HG03575 (cell line): ENCODE results near the gene HAUS6.
A peak's percentile ranks its signal among the peaks of the same experiment; 100 is the strongest.
"Not testable (repeated sequence)": the region's sequence is repeated elsewhere in the genome, so short reads cannot be mapped to it uniquely, and the experiment has no call there.

Source experiments
- ATAC-seq: cut with Tn5 transposase; IDR thresholded peaks from one replicate; pipeline ENCODE4 v1.9.1; 2021; ENCODE audit not compliant: unreplicated experiment, insufficient number of reproducible peaks, low FRiP score; ENCODE audit errors: extremely low read depth

HAUS6 gene

GRCh38 chr9:19049917-19050636, 52.6 kb downstream of the HAUS6 start:
- no peak for ATAC-seq

DNA sequence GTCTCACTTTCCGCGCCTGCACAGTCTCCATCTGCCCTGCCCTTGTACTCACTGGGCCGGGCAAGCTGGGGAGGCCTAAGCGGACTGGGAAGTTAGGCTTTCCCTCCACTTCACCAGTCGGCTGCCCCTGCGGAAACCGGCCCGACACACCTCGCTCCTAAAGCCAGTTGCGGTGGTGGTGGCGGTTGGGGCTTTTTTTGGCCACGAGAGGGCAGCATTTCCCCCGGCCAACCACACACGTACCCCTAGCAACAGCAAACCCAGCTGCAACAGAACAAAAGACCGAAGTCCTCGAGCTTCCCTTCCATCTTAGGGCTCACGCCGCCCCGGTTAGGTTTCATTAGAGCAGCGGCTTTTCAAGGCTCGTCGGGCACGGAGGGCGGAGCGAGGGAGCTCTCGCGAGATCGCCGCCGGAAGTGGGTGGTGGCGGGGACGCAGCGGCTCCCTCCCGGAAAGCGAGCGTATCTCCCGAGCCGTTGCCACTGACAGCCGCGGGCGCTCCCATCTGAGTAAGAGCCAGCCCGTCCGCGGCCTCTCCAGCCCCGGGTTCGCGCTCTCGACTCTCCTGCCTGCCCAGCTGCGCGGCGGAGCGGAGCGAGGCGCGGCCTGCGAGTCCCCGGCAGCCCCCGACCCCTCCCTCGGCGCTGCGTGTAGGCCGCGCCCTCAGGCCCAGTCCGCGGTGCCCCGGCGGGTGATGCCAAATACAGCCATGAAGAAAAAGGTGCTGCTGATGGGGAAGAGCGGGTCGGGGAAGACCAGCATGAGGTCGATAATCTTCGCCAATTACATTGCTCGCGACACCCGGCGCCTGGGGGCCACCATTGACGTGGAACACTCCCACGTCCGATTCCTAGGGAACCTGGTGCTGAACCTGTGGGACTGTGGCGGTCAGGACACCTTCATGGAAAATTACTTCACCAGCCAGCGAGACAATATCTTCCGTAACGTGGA, 53.5 kb downstream of the HAUS6 start, which contains the start of gene RRAGA:
TSS of gene RRAGA (plus strand) at position 462 of the 951 bp plus-strand sequence. CDS start at position 695, 233 bp downstream.
- ATAC-seq = peak; percentile 86

GRCh38 chr9:19036611-19037010, 66.1 kb downstream of the HAUS6 start:
- no peak for ATAC-seq

- ATAC-seq = no peak
Measured at GRCh38 chr9:19033015-19033414, 69.7 kb downstream of the HAUS6 start, which contains the start of gene SAXO1. Gene SAXO1 (minus strand): TSS chr9:19033209. CDS start chr9:19032908, 301 bp downstream.

DNA sequence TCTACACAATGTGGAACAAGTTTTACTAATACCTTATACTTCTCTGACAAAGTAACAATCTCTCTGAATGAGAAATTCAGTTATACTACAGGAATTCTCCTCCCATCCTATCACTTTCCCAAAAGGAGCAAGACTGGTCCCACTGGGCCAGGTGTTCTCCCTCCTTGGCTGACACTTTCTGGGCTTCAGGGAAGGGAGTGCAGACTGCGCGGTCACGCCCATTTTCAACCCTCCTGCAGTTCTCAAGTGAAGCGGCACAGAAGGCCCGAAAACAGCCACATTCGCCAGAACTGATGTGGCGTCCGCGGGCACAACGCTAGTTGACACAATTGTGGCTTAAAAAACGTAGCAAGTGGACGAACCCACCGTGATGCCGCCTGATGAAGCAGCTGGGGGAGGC, 70.3 kb downstream of the HAUS6 start:
- ATAC-seq = no peak

DNA sequence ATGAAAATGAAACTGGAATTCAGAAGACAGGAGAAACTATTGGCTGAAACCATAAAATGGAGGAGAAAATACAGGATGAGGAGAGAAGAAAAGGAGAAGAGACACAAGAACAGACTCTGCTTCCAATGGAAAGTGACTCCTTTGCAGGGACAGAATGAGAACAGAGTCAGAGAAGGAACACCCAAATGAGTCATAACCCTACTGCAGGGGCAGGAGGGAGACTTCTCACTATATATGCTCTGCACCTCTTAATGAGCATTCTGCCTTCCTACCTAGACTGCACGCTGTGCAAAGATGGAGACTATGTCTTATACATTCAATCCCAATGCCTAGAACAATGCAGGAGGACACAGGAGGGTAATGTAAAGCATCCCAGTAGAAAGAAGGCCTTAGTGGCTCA, 71.8 kb downstream of the HAUS6 start:
- peak; percentile 55 for ATAC-seq

DNA sequence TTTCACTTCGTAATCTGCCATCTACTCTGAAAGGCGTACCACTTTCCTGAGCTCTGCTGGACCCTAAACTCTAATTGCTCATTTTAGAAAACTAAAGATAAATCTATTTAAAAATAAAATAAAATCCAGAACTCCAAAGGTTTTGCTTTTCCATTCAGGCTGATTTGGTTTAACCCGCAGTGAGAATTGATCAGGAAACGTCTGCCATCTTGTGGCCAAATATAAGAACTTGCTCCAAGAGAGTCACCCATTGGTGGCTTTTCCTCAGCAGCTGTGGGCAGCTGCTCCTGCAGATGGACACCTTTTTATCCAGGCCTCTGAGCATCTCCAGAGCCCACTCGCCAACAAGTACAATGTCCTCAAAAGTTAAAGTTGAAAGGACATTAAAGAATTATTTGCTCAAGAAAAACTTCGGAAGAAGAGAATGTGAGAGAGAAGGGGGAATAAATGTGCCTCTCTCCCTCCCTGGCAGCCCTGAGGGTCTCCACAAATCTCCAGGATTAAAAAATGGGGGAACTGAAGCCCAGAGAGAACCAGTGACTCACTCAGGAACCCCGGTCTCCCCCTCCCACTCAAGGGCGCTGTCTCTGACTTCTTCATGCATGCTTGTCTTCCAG, 73.8 kb downstream of the HAUS6 start:
- no peak for ATAC-seq

DNA sequence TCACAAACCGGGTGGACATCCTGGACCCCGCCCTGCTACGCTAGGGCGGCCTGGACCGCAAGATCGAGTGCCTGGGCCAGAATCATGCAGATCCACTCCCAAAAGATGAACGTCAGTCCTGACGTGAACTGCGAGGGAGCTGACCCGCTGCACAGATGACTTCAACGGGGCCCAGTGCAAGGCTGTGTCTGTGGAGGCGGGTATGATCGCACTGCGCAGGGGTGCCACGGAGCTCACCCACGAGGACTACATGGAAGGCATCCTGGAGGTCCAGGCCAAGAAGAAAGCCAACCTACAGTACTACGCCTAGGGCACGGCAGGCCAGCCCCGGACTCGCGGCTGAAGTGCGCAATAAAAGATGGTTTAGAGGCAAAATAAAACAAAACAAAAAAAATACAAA, 74.9 kb downstream of the HAUS6 start:
- ATAC-seq = no peak

DNA sequence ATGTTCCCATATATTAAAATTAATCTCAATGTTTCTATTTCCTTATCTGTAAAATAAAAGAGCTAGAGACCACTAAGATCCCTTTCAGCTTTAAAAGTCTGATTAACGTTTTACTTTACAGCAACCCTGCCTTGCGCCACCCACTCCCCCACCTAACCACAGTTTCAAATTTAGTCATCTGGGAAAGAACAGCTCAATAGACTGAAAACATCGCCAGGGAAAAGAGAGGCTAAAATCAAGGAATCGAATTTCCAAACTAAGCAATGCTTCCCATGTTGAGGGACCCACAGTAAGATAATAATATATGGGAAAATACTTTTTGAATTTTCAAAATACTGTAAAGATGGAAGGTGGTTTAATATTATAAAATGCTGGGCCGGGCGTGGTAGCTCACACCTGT, 76.3 kb downstream of the HAUS6 start:
- ATAC-seq = no peak

DNA sequence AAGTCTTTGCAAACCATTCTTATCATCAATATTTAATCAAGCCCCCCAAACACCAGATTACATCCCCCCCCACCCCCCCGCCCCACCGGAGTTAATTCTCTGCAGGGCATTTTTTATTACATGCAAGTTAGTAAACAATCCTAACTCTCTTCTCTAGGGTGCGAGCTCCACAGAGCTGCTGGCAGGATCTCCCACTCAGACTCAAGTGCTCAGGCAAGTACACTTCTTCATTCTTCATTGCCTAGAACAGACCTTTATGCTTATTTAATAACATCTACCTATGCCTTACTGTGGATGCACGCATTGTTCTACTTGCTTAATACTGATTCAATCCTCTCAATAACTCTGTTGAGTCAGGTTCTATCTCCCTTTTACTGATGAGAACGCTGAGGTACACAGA, 79.6 kb downstream of the HAUS6 start:
- ATAC-seq = no peak

DNA sequence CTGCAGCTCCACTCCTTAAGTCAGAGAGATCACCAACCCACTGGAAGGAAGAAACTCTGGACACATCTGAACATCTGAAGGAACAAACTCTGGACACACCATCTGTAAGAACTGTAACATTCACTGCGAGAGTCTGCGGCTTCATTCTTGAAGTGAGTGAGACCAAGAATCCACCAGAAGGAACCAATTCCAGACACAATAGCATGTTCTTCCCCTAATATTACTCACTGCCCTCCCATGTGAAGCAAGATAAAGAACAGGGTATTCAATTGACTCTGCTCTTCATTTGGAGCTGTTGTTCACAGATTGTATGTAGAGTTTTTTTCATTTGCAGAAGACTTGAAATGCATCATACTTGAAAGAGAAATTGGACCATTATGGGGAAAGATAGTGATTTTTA, 80.5 kb downstream of the HAUS6 start:
- no peak for ATAC-seq

DNA sequence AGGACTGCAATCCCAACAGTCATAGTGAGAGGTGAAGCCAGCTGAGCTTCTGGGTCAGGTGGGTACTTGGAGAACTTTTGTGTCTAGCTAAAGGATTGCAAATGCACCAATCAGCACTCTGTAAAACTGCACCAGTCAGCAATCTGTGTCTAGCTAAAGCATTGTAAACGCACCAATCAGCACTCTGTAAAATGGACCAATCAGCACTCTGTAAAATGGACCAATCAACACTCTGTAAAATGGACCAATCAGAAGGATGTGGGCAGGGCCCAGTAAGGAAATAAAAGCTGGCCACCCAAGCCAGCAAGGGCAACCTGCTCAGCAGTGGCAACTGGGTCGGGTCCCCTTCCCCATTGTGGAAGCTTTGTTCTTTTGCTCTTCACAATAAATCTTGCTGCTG, 81.1 kb downstream of the HAUS6 start:
- ATAC-seq = not testable (repeated sequence)

GRCh38 chr9:19020886-19021455, 81.7 kb downstream of the HAUS6 start:
- ATAC-seq = no peak

DNA sequence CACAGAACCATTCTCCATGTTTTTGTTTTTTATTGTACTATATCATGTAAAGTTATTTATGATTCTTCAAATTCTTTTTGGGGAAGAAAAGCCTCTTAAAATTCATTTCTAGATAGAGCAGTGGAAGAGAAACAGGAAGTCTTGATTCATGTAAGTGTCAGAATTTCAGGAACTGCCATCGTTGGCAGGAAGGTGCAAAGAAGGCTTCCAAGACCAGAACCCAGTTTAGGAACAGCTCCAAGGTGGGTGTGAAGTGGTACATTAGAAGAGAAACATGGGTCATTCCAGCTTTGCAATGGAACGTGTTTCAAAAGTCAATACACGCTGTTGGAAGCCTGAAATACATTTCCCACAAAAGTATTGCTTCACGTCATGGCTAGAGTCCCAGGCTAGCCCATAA, 84.5 kb downstream of the HAUS6 start:
- ATAC-seq = no peak

DNA sequence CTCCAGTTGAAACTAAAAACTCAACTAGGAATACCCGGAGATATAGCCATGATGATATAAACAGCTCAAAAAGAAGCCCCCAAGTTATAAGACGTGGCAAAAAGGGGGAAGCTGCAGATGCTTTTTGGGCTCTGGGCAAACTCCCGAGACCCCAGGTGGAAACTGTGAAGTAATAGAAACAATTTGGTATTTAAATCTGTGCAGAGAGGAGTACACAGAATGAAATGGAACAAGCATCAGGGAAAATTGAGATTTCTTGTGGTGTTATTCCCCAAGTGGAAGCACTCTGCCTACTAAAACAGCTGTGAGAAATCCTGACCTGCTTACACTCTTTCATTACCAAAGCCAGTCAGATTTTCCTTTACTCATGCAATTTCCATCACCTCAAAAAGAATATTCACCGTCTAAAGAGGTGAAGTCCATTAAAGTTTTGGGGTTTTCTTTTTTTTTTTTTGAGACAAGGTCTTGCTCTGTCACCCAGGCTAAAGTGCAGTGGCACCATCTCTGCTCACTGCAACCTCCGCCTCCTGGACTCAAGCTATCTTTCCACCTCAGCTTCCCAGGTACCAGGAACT, 93.2 kb downstream of the HAUS6 start:
- ATAC-seq = no peak
